ENCODE results near the gene ABCG4. TPM values are rescaled to one million over a fixed set of nuclear protein-coding genes. Genes with fewer than 3 reads are reported as not detected.

The ABCG4 gene
- total and polyA plus RNA-seq, 11 donors = 0.25 to 2.1 (median 0.98) TPM

GRCh38 chr11:119144825-119145486 is 3.9 kb upstream of the ABCG4 start:
- H3K4me1 ChIP-seq = peaks cover 0 to 23% (median 7%) of the 10 kb centered on the region in 12 donors
- intact Hi-C loops (cut with DNase I) = loop anchor here in 8 of 10 donors (1.0 to 10.0 kb wide), 8 partner anchors 47 to 332 kb away; partner anchors contain the start of genes MCAM (in 1 of the 8) and RNF26 (in 1 of the 8)
- H3K4me3 ChIP-seq = no peak overlapping the region
- peak in 4 of 5 donors; percentile 42 to 65 (median 47) for DNase-seq
- no peak overlapping the region for H3K27ac ChIP-seq
- 13 to 17% (median 14%) methylated on average over 7 of the region's 7 CpGs for WGBS, 4 donors
- H3K27me3 ChIP-seq = peaks cover 0 to 39% (median 0%) of the 10 kb centered on the region in 9 donors
- H3K9me3 ChIP-seq = no peaks in the 10 kb centered on the region
- no peaks in the 10 kb centered on the region for H3K36me3 ChIP-seq
- ATAC-seq = peak; percentile 67 to 91 (median 81)
- TF ChIP-seq POLR2A (IDR thresholded peaks at IDR 0.05) = no peak
- peak; percentile 46 to 72 (median 62) for TF ChIP-seq CTCF (IDR thresholded peaks at IDR 0.05)

DNA sequence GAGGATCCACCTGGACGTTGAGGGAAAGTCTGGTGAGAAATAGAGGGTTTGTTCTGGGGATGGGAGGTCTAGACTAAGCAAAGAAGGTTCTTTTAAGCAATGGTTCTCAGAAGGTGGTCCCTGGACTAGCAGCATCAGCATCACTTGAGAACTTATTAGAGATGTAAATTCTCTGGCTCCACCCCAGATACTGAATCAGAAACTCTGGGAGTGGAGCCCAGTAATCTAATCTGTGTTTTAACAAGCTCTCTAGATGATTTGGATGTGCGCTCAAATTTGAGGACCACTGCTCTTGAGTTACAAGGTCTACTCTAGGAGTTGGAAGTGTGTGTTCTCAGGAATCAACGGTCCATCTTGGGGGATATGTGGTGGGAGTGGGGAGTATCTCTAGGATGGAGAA is 3.3 kb upstream of the ABCG4 start:
- H3K4me3 ChIP-seq = no peak overlapping the region
- no peak for DNase-seq
- peaks cover 0 to 23% (median 7%) of the 10 kb centered on the region in 12 donors for H3K4me1 ChIP-seq
- H3K36me3 ChIP-seq = no peaks in the 10 kb centered on the region
- H3K27ac ChIP-seq = no peak overlapping the region
- WGBS, 4 donors = 37 to 51% (median 44%) methylated on average over 3 of the region's 3 CpGs
- intact Hi-C loops (cut with DNase I) = loop anchor here in 8 of 10 donors (1.0 to 10.0 kb wide), 8 partner anchors 47 to 332 kb away; partner anchors contain the start of genes MCAM (in 1 of the 8) and RNF26 (in 1 of the 8)
- TF ChIP-seq CTCF (IDR thresholded peaks at IDR 0.05) = no peak
- TF ChIP-seq POLR2A (IDR thresholded peaks at IDR 0.05) = no peak
- ATAC-seq = no peak
- H3K9me3 ChIP-seq = no peaks in the 10 kb centered on the region
- H3K27me3 ChIP-seq = peaks cover 0 to 44% (median 0%) of the 10 kb centered on the region in 9 donors

DNA sequence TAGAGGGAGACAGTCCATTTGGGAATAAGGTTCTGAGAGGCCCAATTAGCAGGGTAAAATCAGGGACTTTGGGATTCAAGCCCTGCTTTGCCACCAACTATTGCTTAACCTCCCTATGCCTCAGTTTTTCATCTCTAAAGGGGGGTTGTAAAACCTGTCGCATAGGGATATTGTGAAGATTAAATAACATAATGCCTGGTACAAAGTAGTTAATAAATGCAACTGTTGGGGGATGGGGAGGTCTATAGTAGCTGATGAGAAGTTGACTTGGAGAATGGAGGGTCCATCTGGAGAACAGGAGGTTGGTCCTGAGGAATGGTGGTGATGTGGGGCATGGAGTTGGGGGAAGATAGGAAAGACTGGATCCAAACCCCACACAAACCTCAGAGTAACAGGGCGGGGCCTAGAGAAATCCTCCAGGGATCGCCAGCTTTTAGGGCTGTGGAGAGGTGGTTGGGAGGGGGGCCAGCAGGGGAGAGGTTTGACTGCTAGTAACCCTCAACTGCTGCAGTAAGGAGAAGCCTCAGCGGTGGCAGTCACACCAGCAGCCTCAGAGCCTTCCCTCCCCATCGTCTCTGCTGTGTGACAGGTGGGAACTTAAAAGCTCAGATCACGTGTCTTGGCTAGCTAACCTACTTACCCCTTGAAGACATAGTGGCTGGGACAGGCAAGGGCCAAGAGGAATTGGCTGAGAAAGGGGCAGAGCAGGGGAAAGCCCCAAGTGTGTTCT is 1.1 kb upstream of the ABCG4 start:
- intact Hi-C loops (cut with DNase I) = loop anchor here in 6 of 10 donors (2.0 to 10.0 kb wide), 7 partner anchors 45 to 330 kb away; partner anchors contain the start of genes MCAM (in 1 of the 6) and RNF26 (in 1 of the 6)
- H3K27me3 ChIP-seq = peaks cover 0 to 47% (median 0%) of the 10 kb centered on the region in 9 donors
- peaks cover 0 to 23% (median 7%) of the 10 kb centered on the region in 12 donors for H3K4me1 ChIP-seq
- DNase-seq (no peak), ATAC-seq (no peak)
- H3K36me3 ChIP-seq = no peaks in the 10 kb centered on the region
- no peaks in the 10 kb centered on the region for H3K9me3 ChIP-seq
- TF ChIP-seq POLR2A (IDR thresholded peaks at IDR 0.05) (no peak), CTCF (IDR thresholded peaks at IDR 0.05) (no peak)
- H3K4me3 ChIP-seq = no peak overlapping the region
- WGBS, 4 donors = 72 to 83% (median 79%) methylated on average over 6 of the region's 6 CpGs
- no peak overlapping the region for H3K27ac ChIP-seq

GRCh38 chr11:119148720-119149017 is 183 bp upstream of the ABCG4 start:
- Histone ChIP-seq H3K36me3 (no peaks in the 10 kb centered on the region), H3K4me1 (peaks cover 0 to 23% (median 7%) of the 10 kb centered on the region in 12 donors), H3K27me3 (peaks cover 0 to 47% (median 0%) of the 10 kb centered on the region in 9 donors), H3K27ac (peak overlapping the region in 1 of 12 donors; percentile 29), H3K9me3 (no peaks in the 10 kb centered on the region), H3K4me3 (peak overlapping the region; percentile 46 to 83 (median 63))
- 1 to 3% (median 2%) methylated on average over 15 to 16 of the region's 16 CpGs for WGBS, 4 donors
- no peak for DNase-seq
- TF ChIP-seq POLR2A (IDR thresholded peaks at IDR 0.05) (no peak), CTCF (IDR thresholded peaks at IDR 0.05) (no peak)
- intact Hi-C loops (cut with DNase I) = loop anchor here in 6 of 10 donors (5.0 to 10.0 kb wide), 6 partner anchors 44 to 329 kb away; partner anchors contain the start of genes MCAM (in 1 of the 6) and RNF26 (in 1 of the 6)
- ATAC-seq = no peak
